ENCODE measurements around the gene MTMR12. TPM values are rescaled to one million over a fixed set of nuclear protein-coding genes. Genes with fewer than 3 reads are reported as not detected.

MTMR12 gene
- total and polyA plus RNA-seq, 2 donors (not counting 1 experiment from before 2014, with no cell fraction given) = 18.5 to 18.6 TPM

GRCh38 chr5:32343058-32343672, 30.4 kb upstream of the MTMR12 start:
- no peaks in the 10 kb centered on the region for H3K36me3 ChIP-seq (ENCODE audit: control insufficient read depth, insufficient read depth, low read length)
- no peak overlapping the region for H3K4me2 ChIP-seq (ENCODE audit: extremely low read depth, insufficient read depth, low read length)
- no peak overlapping the region for H3K27ac ChIP-seq (ENCODE audit: insufficient read depth, low read length)
- no peak overlapping the region for H2AFZ ChIP-seq (ENCODE audit: low read length)
- no peak overlapping the region for H3K4me3 ChIP-seq (replicated peaks in 1 of 4; ENCODE audit: control extremely low read depth in 1 of 4, insufficient read depth in 1 of 4, low read depth in 3 of 4, low read length in 4 of 4)
- H4K20me1 ChIP-seq (ENCODE audit: control insufficient read depth, extremely low read depth, insufficient read depth, low read length) = no peaks in the 10 kb centered on the region
- no peak for TF ChIP-seq CTCF (conservative IDR thresholded peaks at IDR 0.05 in 1 of 2, IDR thresholded peaks at IDR 0.05 in 1 of 2; ENCODE audit: low read depth in 1 of 2, low read length in 2 of 2)
- TF ChIP-seq EZH2 (IDR thresholded peaks at IDR 0.05; ENCODE audit: low read length, missing control alignments) = no peak
- no peaks in the 10 kb centered on the region for H3K79me2 ChIP-seq (ENCODE audit: control insufficient read depth, insufficient read depth, low read length)
- H3K9ac ChIP-seq (ENCODE audit: insufficient read depth, low read length) = no peak overlapping the region
- no peaks in the 10 kb centered on the region for H3K4me1 ChIP-seq (ENCODE audit: control insufficient read depth, extremely low read depth, insufficient read depth, low read length)
- H3K9me3 ChIP-seq (ENCODE audit: control insufficient read depth, insufficient read depth, low read depth, low read length) = no peaks in the 10 kb centered on the region
- DNase-seq (ENCODE audit: low read depth in 2 of 2) = peak in 1 of 2 donors; percentile 8
- H3K27me3 ChIP-seq (ENCODE audit: control insufficient read depth, insufficient read depth, low read length) = no peaks in the 10 kb centered on the region

GRCh38 chr5:32342656-32343055, 29.9 kb upstream of the MTMR12 start:
- no peak for TF ChIP-seq CTCF (conservative IDR thresholded peaks at IDR 0.05 in 1 of 2, IDR thresholded peaks at IDR 0.05 in 1 of 2; ENCODE audit: low read depth in 1 of 2, low read length in 2 of 2)
- no peak for TF ChIP-seq EZH2 (IDR thresholded peaks at IDR 0.05; ENCODE audit: low read length, missing control alignments)
- Histone ChIP-seq H3K79me2 (ENCODE audit: control insufficient read depth, insufficient read depth, low read length) (no peaks in the 10 kb centered on the region), H3K27ac (ENCODE audit: insufficient read depth, low read length) (no peak overlapping the region), H3K36me3 (ENCODE audit: control insufficient read depth, insufficient read depth, low read length) (no peaks in the 10 kb centered on the region), H3K9ac (ENCODE audit: insufficient read depth, low read length) (no peak overlapping the region), H3K9me3 (ENCODE audit: control insufficient read depth, insufficient read depth, low read depth, low read length) (no peaks in the 10 kb centered on the region), H3K4me1 (ENCODE audit: control insufficient read depth, extremely low read depth, insufficient read depth, low read length) (no peaks in the 10 kb centered on the region), H3K4me2 (ENCODE audit: extremely low read depth, insufficient read depth, low read length) (no peak overlapping the region), H3K27me3 (ENCODE audit: control insufficient read depth, insufficient read depth, low read length) (no peaks in the 10 kb centered on the region), H3K4me3 (replicated peaks in 1 of 4; ENCODE audit: control extremely low read depth in 1 of 4, insufficient read depth in 1 of 4, low read depth in 3 of 4, low read length in 4 of 4) (no peak overlapping the region), H4K20me1 (ENCODE audit: control insufficient read depth, extremely low read depth, insufficient read depth, low read length) (no peaks in the 10 kb centered on the region), H2AFZ (ENCODE audit: low read length) (no peak overlapping the region)
- no peak for DNase-seq (ENCODE audit: low read depth in 2 of 2)

- no peak overlapping the region for H3K4me2 ChIP-seq (ENCODE audit: extremely low read depth, insufficient read depth, low read length)
- no peaks in the 10 kb centered on the region for H3K4me1 ChIP-seq (ENCODE audit: control insufficient read depth, extremely low read depth, insufficient read depth, low read length)
- H3K27me3 ChIP-seq (ENCODE audit: control insufficient read depth, insufficient read depth, low read length) = no peaks in the 10 kb centered on the region
- H4K20me1 ChIP-seq (ENCODE audit: control insufficient read depth, extremely low read depth, insufficient read depth, low read length) = no peaks in the 10 kb centered on the region
- no peak overlapping the region for H3K9ac ChIP-seq (ENCODE audit: insufficient read depth, low read length)
- TF ChIP-seq CTCF (conservative IDR thresholded peaks at IDR 0.05 in 1 of 2, IDR thresholded peaks at IDR 0.05 in 1 of 2; ENCODE audit: low read depth in 1 of 2, low read length in 2 of 2) = no peak
- no peak for TF ChIP-seq EZH2 (IDR thresholded peaks at IDR 0.05; ENCODE audit: low read length, missing control alignments)
- no peaks in the 10 kb centered on the region for H3K36me3 ChIP-seq (ENCODE audit: control insufficient read depth, insufficient read depth, low read length)
- DNase-seq (ENCODE audit: low read depth in 2 of 2) = no peak
- no peak overlapping the region for H3K27ac ChIP-seq (ENCODE audit: insufficient read depth, low read length)
- no peak overlapping the region for H3K4me3 ChIP-seq (replicated peaks in 1 of 4; ENCODE audit: control extremely low read depth in 1 of 4, insufficient read depth in 1 of 4, low read depth in 3 of 4, low read length in 4 of 4)
- no peaks in the 10 kb centered on the region for H3K9me3 ChIP-seq (ENCODE audit: control insufficient read depth, insufficient read depth, low read depth, low read length)
- H3K79me2 ChIP-seq (ENCODE audit: control insufficient read depth, insufficient read depth, low read length) = no peaks in the 10 kb centered on the region
- H2AFZ ChIP-seq (ENCODE audit: low read length) = no peak overlapping the region
Observed at GRCh38 chr5:32339878-32340277, 27.1 kb upstream of the MTMR12 start.

All from fibroblast of lung (primary cell).